DOHH2 (cell line): ENCODE measurements around the gene PATJ.

Experiments
- CTCF ChIP-seq: fragments of 200-600 bp; sonication (generic); IDR thresholded peaks from one replicate; pipeline ENCODE4 v1.5.1; 2014; ENCODE audit warnings: antibody characterized with exemption, mild to moderate bottlenecking, low read depth, low read length; ENCODE audit not compliant: poor library complexity, severe bottlenecking
- EZH2phosphoT487 ChIP-seq: fragments of 200-600 bp; sonication (generic); IDR thresholded peaks from 2 replicates; pipeline ENCODE4 v1.6.1; 2017; ENCODE audit warnings: borderline replicate concordance, mild to moderate bottlenecking, antibody characterized with exemption, low read length, moderate library complexity, mixed read lengths

GRCh38 chr1:62208970-62209369 lies 466.7 kb downstream of the PATJ start:
- TF ChIP-seq CTCF (no peak), EZH2phosphoT487 (no peak)
